Thoracic aorta endothelial cell (primary cell): ENCODE results near the gene TEX30. TPM values are rescaled to one million over a fixed set of nuclear protein-coding genes. Genes with fewer than 3 reads are reported as not detected.

Experiments used
- total RNA-seq: library from RNA; depleted of rRNA; stranded (reverse); fragments of >200 nt; gene quantifications from 2 replicates; pipeline ENCODE4 v1.2.3, GENCODE V29; 2012

TEX30 gene
- 36.4 and 37.2 TPM in 2 replicates for total RNA-seq

DNA sequence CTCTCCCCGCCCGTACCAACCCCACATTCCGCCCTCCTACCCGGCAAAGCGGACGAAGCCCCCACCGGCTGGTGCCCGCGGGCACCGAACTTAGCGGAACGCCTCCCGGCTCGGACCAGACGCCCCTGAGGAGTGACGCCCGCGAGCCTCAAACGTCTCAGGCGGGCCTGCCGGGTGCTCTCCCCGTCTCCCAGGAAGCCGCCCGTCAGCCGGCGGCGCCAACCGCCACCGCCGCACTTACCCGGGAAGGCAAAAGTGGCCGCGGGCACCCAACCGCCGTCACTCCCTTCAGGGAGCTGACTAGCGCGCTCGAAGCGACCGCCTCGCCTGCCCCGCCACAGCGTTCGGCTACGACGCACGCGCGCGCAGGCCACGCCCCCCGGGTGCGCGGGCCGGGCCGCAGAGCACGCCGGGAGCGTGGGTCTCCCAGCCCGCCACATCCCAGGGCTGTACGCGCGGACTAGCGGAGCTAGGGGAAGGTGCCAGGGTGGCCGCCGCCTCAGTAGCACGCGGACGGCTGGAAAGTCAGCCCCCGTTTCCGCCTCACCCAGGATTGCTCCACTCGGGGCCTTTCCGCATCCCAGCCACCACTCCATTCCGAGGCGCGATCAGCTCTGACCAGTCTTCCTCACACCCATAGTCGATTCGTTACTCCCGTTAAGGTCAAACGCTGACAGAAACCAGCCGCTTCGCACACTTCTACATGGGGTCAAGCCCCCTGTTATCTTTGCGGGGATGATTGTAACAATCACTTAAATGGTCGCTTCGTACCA, at the start of gene TEX30:
TEX30 (minus strand) TSS at position 346 of the 773 bp plus-strand sequence. CDS start 3,760 bp downstream, outside the sequence.

DNA sequence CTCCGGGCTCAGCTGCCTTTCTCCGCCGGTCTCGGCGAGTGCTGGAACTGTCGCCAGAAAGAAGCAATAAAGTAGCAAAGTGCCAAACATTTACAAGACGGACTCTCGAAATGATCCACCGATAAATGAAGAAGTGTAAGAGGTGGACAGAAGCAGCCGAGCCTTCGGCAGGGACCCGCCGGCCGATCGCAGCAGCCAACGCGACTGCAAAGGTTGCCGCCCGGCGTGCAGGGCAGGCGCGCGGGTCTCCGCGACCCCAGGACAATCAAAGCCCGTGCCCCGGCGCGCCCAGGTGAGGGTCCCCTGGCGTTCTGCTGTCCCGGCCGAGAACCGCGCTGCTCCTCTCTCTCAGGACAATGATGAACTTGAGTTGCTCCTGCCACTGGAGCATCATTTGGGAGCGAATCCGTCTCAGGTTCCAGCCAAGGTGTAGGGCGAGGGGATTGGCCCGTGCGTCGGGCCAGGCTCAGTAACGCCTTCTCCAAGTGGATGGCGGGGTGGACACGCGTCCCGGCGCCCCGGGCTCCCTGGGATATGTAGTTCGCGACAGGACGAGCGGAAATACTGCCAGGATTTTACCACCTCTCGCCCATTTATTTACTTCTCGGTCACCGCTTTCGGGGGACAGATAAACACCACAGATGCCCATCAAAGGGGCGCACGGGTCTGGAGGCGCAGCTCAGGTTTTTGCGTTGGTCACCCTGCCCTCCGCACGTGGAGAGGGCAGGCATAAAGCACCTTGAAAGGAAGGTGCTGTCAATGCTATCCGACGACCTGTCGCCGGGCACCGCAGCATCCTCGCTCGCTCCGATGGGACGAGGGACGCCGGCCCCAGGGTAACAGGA, 25.2 kb upstream of the TEX30 start, which contains the start of the genes BIVM and POGLUT2:
BIVM (plus strand) TSS at position 539 of the 845 bp plus-strand sequence. CDS start 8,149 bp downstream, outside the sequence.
POGLUT2 (minus strand) TSS at position 396 of the 845 bp plus-strand sequence; CDS start at position 90, 306 bp downstream.

Other genes with a start within 250 kb of the TEX30 start
- 95.3 and 95.5 TPM in 2 replicates for gene TPP2, start 176.8 kb downstream of the TEX30 start, total RNA-seq
- not detected in 2 replicates for gene METTL21C, start 78.7 kb downstream of the TEX30 start, total RNA-seq
- gene POGLUT2, start 25.2 kb upstream of the TEX30 start, total RNA-seq = 20.9 and 24.3 TPM in 2 replicates
- gene BIVM, start 25.3 kb upstream of the TEX30 start, total RNA-seq = 22.7 and 30.4 TPM in 2 replicates
- gene ERCC5, start 72.2 kb upstream of the TEX30 start, total RNA-seq = 57.6 and 65.0 TPM in 2 replicates